Anterior cingulate cortex (tissue), 58 donors: Measurements from ENCODE around the gene KLHL2.
"Not testable (repeated sequence)": the region's sequence is repeated elsewhere in the genome, so short reads cannot be mapped to it uniquely, and the experiment has no call there.

Source experiments
- DNase-seq, 58 donors: peaks; one replicate each; lab custom pipeline; 2025; lab: John Stamatoyannopoulos, UW

KLHL2 gene

GRCh38 chr4:165199286-165199685, 8.1 kb upstream of the KLHL2 start:
- DNase-seq: peak in 2 of 58 donors; percentile 4 to 28

- DNase-seq: no peak
Measured at GRCh38 chr4:165199722-165200121, 7.6 kb upstream of the KLHL2 start.

- DNase-seq: no peak
Measured at GRCh38 chr4:165201806-165202205, 5.6 kb upstream of the KLHL2 start.

GRCh38 chr4:165203541-165204461, 3.6 kb upstream of the KLHL2 start:
- no peak for DNase-seq

- DNase-seq: no peak
Measured at GRCh38 chr4:165204462-165204830, 2.9 kb upstream of the KLHL2 start.

- DNase-seq: peak in 19 of 58 donors; percentile 34 to 85 (median 64)
Measured at GRCh38 chr4:165207016-165207430, 338 bp upstream of the KLHL2 start.

- DNase-seq: peak in 3 of 58 donors; percentile 25 to 37 (median 34)
Measured at GRCh38 chr4:165208221-165208652, 876 bp downstream of the KLHL2 start.

- DNase-seq: peak in 4 of 58 donors; percentile 10 to 29 (median 14)
Measured at GRCh38 chr4:165208741-165209388, 1.5 kb downstream of the KLHL2 start.

GRCh38 chr4:165209796-165210195, 2.4 kb downstream of the KLHL2 start:
- peak in 3 of 58 donors; percentile 1 to 25 (median 5) for DNase-seq

- DNase-seq: no peak
Measured at GRCh38 chr4:165210566-165210965, 3.2 kb downstream of the KLHL2 start.

- DNase-seq: not testable (repeated sequence)
Measured at GRCh38 chr4:165212647-165213046, 5.3 kb downstream of the KLHL2 start.

- DNase-seq: not testable (repeated sequence)
Measured at GRCh38 chr4:165213404-165213803, 6.0 kb downstream of the KLHL2 start.

- DNase-seq: peak in 1 of 58 donors; percentile 14
Measured at GRCh38 chr4:165213991-165214709, 6.8 kb downstream of the KLHL2 start.

GRCh38 chr4:165215034-165215751, 7.8 kb downstream of the KLHL2 start:
- DNase-seq: not testable (repeated sequence)

GRCh38 chr4:165215761-165216487, 8.6 kb downstream of the KLHL2 start:
- DNase-seq: not testable (repeated sequence)

- DNase-seq: no peak
Measured at GRCh38 chr4:165217325-165217724, 10.0 kb downstream of the KLHL2 start.

- not testable (repeated sequence) for DNase-seq
Measured at GRCh38 chr4:165221306-165221705, 13.9 kb downstream of the KLHL2 start.

- peak in 1 of 58 donors; percentile 12 for DNase-seq
Measured at GRCh38 chr4:165221993-165222650, 14.8 kb downstream of the KLHL2 start.

- no peak for DNase-seq
Measured at GRCh38 chr4:165222651-165222994, 15.3 kb downstream of the KLHL2 start.
